ENCODE measurements around the gene DCAF17. TPM values are rescaled to one million over a fixed set of nuclear protein-coding genes. Genes with fewer than 3 reads are reported as not detected.

Gene DCAF17
- polyA plus RNA-seq, 1 donor from 2014 or later, result 20.3 TPM

GRCh38 chr2:171521361-171522051, 87.5 kb downstream of the DCAF17 start:
- Histone ChIP-seq H3K4me3 (ENCODE audit: low read length) (peak overlapping the region; percentile 78), H3K27me3 (ENCODE audit: insufficient read depth, low read depth, low read length) (peaks cover 38% of the 10 kb centered on the region), H3K9me3 (ENCODE audit: low read length) (no peaks in the 10 kb centered on the region), H3K4me2 (ENCODE audit: low read length) (no peak overlapping the region), H3K79me2 (replicated peaks; ENCODE audit: insufficient read depth, low read length) (no peaks in the 10 kb centered on the region), H4K20me1 (ENCODE audit: insufficient read depth) (no peaks in the 10 kb centered on the region), H3K9ac (ENCODE audit: low read length) (no peak overlapping the region), H3K27ac (ENCODE audit: low read length) (no peak overlapping the region), H3K36me3 (ENCODE audit: insufficient read depth, low read length) (no peaks in the 10 kb centered on the region), H3K9me2 (ENCODE audit: insufficient read depth, low read length) (no peaks in the 10 kb centered on the region), H2AFZ (ENCODE audit: low read depth, low read length) (no peak overlapping the region), H3F3A (ENCODE audit: insufficient read depth, low read length, poor library complexity, severe bottlenecking) (no peaks in the 10 kb centered on the region)
- no peak for TF ChIP-seq REST (IDR thresholded peaks at IDR 0.05; ENCODE audit: borderline replicate concordance)
- TF ChIP-seq MXI1 (conservative IDR thresholded peaks at IDR 0.05; ENCODE audit: poor library complexity, severe bottlenecking), result no peak
- no peak for TF ChIP-seq EZH2 (IDR thresholded peaks at IDR 0.05; ENCODE audit: borderline replicate concordance, insufficient read depth, low read length, poor library complexity, severe bottlenecking)
- no peak for TF ChIP-seq SMC3 (conservative IDR thresholded peaks at IDR 0.05; ENCODE audit: poor library complexity)
- no peak for TF ChIP-seq RAD21 (conservative IDR thresholded peaks at IDR 0.05)
- no peak for TF ChIP-seq TAF1 (IDR thresholded peaks at IDR 0.05; ENCODE audit: low read depth)
- no peak for TF ChIP-seq POLR2AphosphoS5 (IDR thresholded peaks at IDR 0.05)
- TF ChIP-seq EP300 (conservative IDR thresholded peaks at IDR 0.05; ENCODE audit: poor library complexity, severe bottlenecking), result no peak
- TF ChIP-seq CTCF (IDR thresholded peaks at IDR 0.05; ENCODE audit: poor library complexity, severe bottlenecking), result no peak

- Histone ChIP-seq H3K9me3 (ENCODE audit: low read length) (no peaks in the 10 kb centered on the region), H3K4me2 (ENCODE audit: low read length) (peak within 1 kb of the TSS; percentile 79), H3K4me3 (ENCODE audit: low read length) (peak within 1 kb of the TSS; percentile 78), H4K20me1 (ENCODE audit: insufficient read depth) (no peaks in the 10 kb centered on the region), H3K9ac (ENCODE audit: low read length) (peak within 1 kb of the TSS; percentile 18), H3K27me3 (ENCODE audit: insufficient read depth, low read depth, low read length) (peaks cover 38% of the 10 kb centered on the region), H2AFZ (ENCODE audit: low read depth, low read length) (no peak within 1 kb of the TSS), H3K79me2 (replicated peaks; ENCODE audit: insufficient read depth, low read length) (no peaks in the 10 kb centered on the region), H3F3A (ENCODE audit: insufficient read depth, low read length, poor library complexity, severe bottlenecking) (no peaks in the 10 kb centered on the region), H3K9me2 (ENCODE audit: insufficient read depth, low read length) (no peaks in the 10 kb centered on the region), H3K36me3 (ENCODE audit: insufficient read depth, low read length) (no peaks in the 10 kb centered on the region), H3K27ac (ENCODE audit: low read length) (no peak within 1 kb of the TSS)
- TF ChIP-seq RAD21 (conservative IDR thresholded peaks at IDR 0.05) (no peak), MXI1 (conservative IDR thresholded peaks at IDR 0.05; ENCODE audit: poor library complexity, severe bottlenecking) (no peak), TAF1 (IDR thresholded peaks at IDR 0.05; ENCODE audit: low read depth) (no peak), POLR2AphosphoS5 (IDR thresholded peaks at IDR 0.05) (no peak), SMC3 (conservative IDR thresholded peaks at IDR 0.05; ENCODE audit: poor library complexity) (no peak), CTCF (IDR thresholded peaks at IDR 0.05; ENCODE audit: poor library complexity, severe bottlenecking) (no peak), REST (IDR thresholded peaks at IDR 0.05; ENCODE audit: borderline replicate concordance) (no peak), EZH2 (IDR thresholded peaks at IDR 0.05; ENCODE audit: borderline replicate concordance, insufficient read depth, low read length, poor library complexity, severe bottlenecking) (no peak), EP300 (conservative IDR thresholded peaks at IDR 0.05; ENCODE audit: poor library complexity, severe bottlenecking) (no peak)
These were observed 88.2 kb downstream of the DCAF17 start, which contains the start of gene CYBRD1 for GRCh38 chr2:171522052-171522787. Gene CYBRD1 (plus strand): TSS chr2:171522474. CDS start chr2:171522546, 72 bp downstream.
